AML-193 (cell line): ENCODE measurements around the gene FLACC1.
A peak's percentile ranks its signal among the peaks of the same experiment; 100 is the strongest.
"Not testable (repeated sequence)": the region's sequence is repeated elsewhere in the genome, so short reads cannot be mapped to it uniquely, and the experiment has no call there.

Source experiments
- DNase-seq, 2 experiments: peaks; one replicate each; lab custom pipeline; 2025; lab: John Stamatoyannopoulos, UW

FLACC1 gene

GRCh38 chr2:201357221-201357620 is at the start of gene FLACC1:
Gene FLACC1, minus strand, starts transcription at chr2:201357345. Its CDS starts 5,941 bp downstream, at chr2:201351404.
- DNase-seq = no peak

DNA sequence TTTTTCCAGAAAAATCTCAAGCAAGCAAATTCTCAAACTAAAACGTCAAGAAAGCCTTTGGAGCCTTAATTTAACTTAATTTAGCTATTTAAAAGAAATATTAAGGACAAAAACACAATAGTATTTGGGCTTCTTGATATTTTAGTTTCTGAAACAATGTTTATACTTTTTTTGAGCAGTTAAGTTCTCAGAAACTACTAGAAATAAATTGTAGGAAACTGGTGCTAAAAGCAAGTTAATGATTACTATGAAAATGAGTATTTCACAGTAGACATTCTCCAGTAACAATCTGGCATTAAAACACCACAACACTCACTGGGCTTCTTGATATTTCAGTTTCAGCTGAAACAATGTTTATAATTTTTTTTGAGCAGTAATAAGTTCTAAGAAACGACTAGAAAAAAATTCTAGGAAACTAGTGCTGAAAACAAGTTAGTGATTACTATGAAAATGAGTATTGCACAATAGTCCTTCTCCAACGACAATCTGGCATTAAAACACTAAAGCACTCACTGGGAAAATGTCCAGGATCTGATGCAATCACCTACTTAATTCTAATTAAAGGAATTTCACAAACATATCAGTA is 49.0 kb upstream of the FLACC1 start:
- DNase-seq = peak; percentile 70 to 72

DNA sequence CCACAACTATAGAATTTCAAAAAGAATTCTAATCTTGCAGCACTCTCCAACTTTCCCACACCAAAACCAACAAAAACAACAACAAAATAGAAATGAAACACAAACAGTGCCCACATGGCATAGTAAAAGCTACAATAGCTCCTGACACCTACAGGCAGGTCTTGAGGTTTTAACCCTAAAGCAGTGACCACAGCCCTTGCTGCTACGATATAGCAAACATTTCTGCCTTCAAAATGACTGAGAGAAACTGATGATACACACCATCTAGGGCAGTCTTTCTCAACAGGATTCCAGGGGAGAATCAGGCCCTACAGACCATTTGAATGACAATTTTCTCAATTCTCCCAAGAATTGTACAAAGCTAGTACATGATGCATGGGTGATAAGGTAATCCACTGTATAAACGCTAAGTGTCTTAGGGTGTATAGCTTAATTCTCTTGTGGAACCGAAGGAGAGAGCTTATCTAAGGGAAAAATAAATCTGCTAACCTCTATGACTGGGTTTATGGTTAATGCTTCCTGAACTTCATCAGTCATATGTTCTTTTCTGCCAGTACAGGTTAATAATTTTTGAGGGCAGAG is 47.6 kb upstream of the FLACC1 start:
- DNase-seq = no peak

- DNase-seq = no peak
Measured at GRCh38 chr2:201403880-201404279, 46.7 kb upstream of the FLACC1 start.

DNA sequence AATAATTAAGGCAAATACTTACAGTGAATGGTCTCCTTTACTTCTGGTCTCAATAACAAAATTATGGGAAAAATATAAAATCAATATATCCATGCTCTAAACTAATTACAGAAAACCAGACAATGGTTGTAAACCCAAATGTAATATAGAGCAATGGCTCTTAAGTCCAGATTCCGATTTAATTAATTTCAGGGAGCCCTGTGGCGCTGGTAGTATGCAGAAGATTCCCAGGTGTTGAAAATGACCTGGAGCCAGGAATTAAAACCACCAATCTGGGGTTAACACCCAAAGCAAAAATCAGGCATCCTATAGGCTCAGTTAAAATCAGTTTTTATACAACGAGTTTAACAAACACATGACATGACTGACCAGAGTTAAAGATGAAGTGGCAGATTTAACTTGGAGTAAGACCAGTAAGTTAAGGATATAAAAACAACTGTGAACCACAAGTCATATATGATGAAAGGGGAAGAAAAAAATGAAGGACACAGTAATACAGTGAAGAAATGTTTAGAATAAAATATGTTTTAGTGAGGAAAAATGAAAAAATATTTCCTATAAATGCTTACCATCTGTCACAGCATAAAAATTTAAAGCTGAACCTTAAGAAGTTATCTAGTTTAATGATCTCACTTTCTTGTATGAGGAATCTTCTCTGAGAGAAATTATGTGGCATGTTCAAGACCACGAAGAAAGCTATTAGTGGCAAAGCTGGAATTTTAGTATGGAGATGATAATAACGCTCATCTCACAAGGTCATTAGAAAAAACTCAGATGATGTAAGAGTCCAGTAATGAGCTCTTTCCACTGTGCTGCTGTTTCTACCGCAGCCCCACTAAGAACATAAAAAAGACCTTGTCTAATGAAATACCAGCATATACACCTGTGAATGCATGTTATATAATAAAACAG is 45.8 kb upstream of the FLACC1 start:
- no peak for DNase-seq

GRCh38 chr2:201401815-201402214 is 44.7 kb upstream of the FLACC1 start:
- no peak for DNase-seq

GRCh38 chr2:201396595-201396994 is 39.5 kb upstream of the FLACC1 start:
- DNase-seq = no peak

- DNase-seq = no peak
Measured at GRCh38 chr2:201383136-201383535, 26.0 kb upstream of the FLACC1 start.

DNA sequence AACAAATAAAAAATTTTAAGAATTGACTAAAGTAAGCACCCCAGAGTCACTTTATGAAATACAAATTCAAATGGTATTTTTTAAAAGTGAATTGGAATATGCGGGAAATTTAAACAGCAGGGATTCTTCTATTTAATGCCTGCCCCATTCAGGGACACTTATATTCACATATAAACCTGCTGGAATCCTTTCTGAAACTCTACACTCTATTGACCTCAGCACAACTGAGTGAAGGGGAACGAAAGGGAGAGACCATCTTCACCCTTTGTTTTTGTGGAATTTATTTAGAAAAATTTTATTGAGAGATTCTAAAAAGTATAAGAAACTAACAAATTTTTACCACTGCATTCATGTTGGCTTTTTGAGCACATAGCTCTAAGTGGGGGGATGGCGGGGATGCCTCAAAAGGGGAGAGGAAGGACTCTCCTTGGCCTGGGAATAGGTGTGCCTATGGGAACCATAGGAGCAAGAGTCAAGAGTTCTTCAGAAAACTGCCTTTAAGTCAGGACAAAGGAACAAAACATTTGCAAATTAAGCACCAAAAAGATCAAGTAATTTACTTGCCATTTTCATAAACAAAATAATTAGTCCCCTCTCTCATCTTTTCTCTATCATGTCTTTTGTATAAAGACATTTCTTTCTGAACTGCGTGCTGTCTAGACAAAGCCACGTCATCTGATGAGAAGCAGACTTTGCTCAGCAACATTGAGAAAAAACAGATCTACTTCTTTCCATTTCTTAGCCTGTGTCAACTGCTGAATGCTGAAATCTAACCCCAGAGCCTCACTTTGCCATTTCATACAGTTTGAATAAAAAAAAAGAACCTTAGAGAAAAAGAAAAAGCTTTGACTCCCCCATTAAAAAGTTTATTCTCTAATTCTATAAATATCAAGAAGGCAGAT is 21.6 kb upstream of the FLACC1 start:
- no peak for DNase-seq

DNA sequence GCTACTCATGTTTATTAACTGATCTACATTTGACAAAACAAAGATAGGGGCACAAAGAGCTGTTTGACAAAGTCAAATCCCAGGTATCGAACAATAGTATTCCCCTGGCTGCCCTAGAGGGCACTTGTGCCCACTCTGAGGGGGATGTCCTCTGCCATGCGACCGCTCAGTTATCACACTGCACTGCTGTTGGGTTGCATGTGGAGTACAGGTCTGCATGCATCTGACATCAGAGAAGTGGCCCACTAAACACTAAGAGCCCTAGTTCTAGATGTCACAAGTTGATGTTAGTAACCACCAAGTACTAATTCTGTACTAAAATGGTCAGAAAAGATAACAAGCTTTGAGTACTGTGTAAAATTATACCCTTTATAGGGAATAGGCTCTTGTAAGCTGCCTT is 20.1 kb upstream of the FLACC1 start:
- DNase-seq = no peak

DNA sequence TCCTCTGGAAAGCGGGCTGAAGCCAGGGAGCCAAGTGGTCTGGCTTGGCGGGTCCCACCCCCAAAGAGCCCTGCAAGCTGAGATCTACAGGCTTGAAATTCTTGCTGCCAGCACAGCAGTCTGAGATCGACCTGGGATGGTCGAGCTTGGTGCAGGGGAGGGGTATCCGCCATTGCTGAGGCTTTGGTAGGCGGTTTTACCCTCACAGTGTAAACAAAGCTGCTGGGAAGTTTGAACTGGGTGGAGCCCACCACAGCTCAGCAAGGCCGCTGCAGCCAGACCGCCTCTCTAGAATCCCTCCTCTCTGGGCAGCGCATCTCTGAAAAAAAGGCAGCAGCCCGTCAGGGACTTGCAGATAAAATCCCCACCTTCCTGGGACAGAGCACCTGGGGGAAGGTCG is 12.6 kb upstream of the FLACC1 start:
- DNase-seq = no peak

DNA sequence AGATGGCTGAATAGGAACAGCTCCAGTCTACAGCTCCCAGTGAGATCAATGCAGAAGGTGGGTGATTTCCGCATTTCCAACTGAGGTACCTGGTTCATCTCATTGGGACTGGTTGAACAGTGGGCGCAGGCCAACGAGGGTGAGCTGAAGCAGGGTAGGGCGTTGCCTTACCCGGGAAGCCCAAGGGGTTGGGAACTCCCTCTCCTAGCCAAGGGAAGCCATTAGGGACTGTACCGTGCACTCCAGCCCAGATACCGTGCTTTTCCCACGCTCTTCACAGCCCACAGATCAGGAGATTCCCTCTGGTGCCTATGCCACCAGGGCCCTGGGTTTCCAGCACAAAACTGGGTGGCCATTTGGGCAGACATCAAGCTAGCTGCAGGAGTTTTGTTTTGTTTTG is 12.2 kb upstream of the FLACC1 start:
- not testable (repeated sequence) for DNase-seq

DNA sequence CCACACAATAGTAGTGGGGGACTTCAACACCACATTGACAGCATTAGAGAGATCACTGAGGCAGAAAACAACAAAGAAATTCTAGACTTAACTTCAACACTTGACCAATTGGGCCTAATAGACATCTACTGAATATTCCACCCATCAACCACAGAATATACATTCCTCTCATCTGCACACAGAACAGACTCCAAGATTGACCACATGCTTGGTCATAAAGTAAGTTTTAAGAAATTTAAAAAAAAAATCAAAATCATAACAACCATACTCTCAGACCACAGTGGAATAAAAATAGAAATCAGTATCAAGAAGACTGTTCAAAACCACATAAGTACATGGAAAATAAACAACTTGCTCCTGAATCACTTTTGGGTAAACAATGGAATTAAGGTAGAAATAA is 9.0 kb upstream of the FLACC1 start:
- no peak for DNase-seq

- DNase-seq = peak; percentile 67 to 72
Measured at GRCh38 chr2:201363857-201364560, 6.9 kb upstream of the FLACC1 start.

DNA sequence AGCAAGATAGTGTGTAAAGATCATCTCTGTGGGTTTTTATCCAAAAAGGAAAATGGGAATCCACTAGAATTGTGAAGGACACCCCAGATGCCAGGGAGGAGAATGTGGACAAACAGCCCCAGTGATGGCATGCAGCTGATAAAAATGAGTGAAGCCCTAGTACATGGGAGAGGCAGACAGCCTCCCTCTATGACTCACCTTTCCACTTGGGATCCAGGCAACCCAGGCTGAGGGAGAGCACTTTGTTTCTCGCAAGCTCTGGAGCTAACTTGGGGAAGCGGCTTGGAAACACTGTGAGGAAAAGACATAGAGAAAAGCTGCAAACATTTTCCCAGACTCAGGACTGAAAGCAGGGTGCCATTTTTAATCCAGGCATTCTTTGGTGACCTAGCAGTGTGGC is 5.3 kb upstream of the FLACC1 start:
- no peak for DNase-seq

DNA sequence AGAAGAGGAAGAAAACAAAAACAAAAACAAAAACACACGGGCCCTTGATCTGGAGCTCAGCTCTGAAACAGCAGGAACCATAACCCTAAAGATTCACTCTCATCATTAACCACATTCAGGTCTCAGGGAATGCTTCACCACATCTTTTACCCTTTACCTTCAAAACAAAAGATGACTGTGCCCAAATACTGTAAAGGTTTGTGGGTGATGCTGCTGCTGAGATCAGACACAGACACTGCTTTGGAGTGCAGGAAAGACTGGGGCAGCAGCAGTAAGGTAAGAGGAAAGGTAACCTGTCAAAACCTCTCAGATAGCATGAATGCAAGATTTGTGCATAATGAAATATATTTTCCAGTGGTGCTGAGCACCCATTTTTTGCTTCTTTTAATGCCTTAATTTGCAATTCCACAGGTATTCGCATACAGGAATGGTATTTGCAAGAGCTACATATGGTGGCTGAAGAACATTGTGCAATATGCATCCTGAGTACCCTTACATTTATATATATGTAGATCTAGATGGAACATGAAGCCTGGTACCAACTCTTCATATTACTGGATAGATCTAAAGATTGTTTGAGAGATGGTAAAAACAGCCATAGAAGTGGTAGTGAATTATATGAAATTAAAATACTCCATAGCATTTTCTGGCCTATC is 4.1 kb upstream of the FLACC1 start:
- DNase-seq = no peak

GRCh38 chr2:201360256-201360655 is 3.1 kb upstream of the FLACC1 start:
- no peak for DNase-seq

DNA sequence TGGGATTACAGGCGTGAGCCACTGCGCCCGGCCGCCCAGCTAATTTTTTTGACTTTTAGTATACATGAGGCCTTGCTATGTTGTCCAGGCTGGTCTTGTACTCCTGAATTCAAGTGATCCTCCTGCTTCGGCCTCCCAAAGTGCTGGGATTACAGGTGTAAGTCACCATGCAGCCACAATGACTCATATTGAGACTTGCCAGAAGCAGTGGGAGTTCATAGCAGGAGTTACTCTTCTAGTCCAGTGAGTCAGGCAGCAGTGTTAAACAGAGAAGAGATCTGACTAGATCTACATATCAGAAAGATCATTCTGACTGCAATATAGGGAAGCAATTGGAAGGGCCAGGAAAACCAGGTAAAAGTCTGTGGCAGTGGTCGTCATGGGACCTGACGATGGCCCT is 1.5 kb upstream of the FLACC1 start:
- DNase-seq = no peak

DNA sequence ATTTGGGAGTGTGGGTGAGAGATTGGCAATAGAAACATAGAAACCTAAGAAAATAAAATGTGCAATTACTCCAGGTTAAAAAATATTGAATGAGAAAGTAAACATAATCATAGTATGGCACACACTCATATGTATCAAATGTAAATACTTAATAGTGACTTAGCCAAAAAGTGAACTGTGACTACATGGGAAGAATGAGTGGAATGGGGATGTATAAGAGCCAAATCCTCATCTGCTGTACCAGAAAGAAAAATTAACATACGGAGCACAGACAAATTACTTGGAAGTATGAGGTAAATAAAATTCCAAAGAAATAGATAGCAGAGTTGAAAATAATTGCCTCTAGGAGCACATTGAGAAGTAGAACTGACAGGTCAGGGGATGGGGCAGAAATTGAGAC is 4.0 kb downstream of the FLACC1 start:
- no peak for DNase-seq

DNA sequence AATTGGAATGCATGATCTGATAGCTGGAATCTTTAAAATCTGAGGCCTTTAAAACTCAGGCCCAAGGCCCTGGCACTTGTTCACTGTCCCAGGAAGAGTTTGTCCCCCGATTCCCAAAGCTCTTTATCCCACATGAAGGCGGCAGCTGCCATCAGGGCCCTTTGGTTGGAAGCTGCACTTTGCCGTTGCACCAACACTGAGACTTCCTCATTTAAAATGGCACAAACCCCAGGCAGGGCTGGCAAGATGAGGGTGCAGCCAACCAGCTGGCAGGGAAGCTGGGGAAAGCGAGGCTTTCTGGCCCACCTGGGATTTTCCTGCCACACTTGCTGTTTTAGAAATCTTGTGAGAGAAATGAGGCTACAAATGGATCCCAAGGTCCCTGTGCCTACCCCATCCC is 6.3 kb downstream of the FLACC1 start:
- no peak for DNase-seq

DNA sequence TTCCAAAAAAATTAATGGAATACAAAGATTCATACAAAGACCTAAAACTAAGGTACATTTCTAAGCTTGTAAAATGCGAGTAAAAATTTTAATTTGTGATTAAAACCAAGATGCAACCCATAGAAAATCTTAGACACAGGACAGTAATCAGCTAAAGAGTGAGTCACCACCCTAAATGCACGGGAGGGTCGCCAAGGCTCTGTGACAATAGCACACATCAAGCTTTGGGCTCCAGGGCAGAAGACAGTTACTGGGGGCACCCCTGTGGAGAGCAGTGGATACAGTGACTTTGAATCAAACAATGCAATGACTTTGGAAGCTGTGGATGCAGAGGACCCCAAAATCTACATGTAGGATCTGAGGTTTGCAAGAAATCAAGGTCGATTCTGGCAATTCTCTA is 7.5 kb downstream of the FLACC1 start:
- DNase-seq = no peak
